Ishikawa (cell line): Measurements from ENCODE around the gene SPIN2B.

ENCODE experiments used
- CEBPB ChIP-seq: IDR thresholded peaks from 2 replicates; pipeline ENCODE4 v1.6.1; 2012
- CREB1 ChIP-seq: IDR thresholded peaks from 2 replicates; pipeline ENCODE4 v1.6.1; 2012; ENCODE audit warnings: low read depth
- EGR1 ChIP-seq: IDR thresholded peaks from 2 replicates; pipeline ENCODE4 v1.6.1; 2012
- EP300 ChIP-seq: IDR thresholded peaks from 2 replicates; pipeline ENCODE4 v1.6.1; 2012; ENCODE audit warnings: borderline replicate concordance
- FOXM1 ChIP-seq: IDR thresholded peaks from 2 replicates; pipeline ENCODE4 v1.6.1; 2012; ENCODE audit warnings: low read depth, borderline replicate concordance
- NFIC ChIP-seq: IDR thresholded peaks from 2 replicates; pipeline ENCODE4 v1.6.1; 2012
- RAD21 ChIP-seq: IDR thresholded peaks from 2 replicates; pipeline ENCODE4 v1.6.1; 2012; ENCODE audit warnings: low read depth
- TAF1 ChIP-seq: IDR thresholded peaks from 2 replicates; pipeline ENCODE4 v1.6.1; 2012; ENCODE audit warnings: low read depth, mild to moderate bottlenecking
- TCF12 ChIP-seq: IDR thresholded peaks from 2 replicates; pipeline ENCODE4 v1.6.1; 2012; ENCODE audit warnings: low read depth
- TEAD4 ChIP-seq: IDR thresholded peaks from 2 replicates; pipeline ENCODE4 v1.6.1; 2012
- YY1 ChIP-seq: IDR thresholded peaks from 2 replicates; pipeline ENCODE4 v1.6.1; 2012; ENCODE audit warnings: low read depth
- ZBTB7A ChIP-seq: IDR thresholded peaks from 2 replicates; pipeline ENCODE4 v1.6.1; 2012; ENCODE audit warnings: low read depth
- TF ChIP-seq, protein P1 (sequence below): IDR thresholded peaks from 2 replicates; pipeline ENCODE4 v1.6.1; 2012; ENCODE audit warnings: low read depth, mild to moderate bottlenecking
- TF ChIP-seq, protein P2 (sequence below): IDR thresholded peaks from 2 replicates; pipeline ENCODE4 v1.6.1; 2012
- TF ChIP-seq, protein P3 (sequence below): IDR thresholded peaks from 2 replicates; pipeline ENCODE4 v1.6.1; 2012

SPIN2B gene

DNA sequence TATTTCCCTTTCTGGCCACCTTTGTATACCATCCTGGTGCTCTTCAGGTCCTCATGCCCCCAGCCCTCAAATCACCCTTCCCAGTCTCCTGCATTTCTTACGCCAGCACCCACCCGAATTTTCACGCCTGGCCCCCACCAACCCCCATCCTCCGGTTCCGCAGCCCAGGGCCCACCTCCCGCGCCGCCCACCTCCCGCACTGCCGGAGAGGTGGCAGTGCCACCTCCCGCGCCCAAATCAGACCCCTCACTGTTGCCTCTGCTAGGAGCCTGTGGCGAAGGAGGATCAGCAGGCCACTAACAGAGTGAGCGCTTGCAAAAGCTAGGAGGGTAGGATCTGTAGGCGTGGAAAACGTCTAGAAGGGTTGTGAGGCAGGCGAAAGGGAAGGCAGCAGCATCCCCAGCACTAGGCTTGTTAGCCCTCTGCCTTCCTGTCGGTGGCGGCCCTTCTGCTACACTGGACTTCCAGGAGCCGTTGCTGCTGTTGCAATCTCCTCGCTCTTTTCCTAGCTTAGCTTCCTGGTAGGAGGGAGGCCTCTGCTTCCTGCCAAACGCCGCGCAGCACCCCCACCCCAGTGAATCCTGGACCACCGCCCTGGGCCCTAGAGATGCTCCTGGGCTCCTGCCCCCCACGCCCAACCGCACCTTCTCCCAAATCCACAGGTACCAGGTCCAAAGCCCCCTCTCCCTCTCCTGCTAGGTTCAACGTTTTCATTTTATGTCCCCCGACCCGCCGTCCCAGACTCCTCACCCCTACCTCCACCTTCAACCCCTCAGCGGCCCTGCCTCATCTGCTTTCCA, 51.0 kb downstream of the SPIN2B start:
- TF ChIP-seq TCF12, result no peak
- no peak for TF ChIP-seq TEAD4
- no peak for TF ChIP-seq YY1
- TF ChIP-seq CEBPB, result no peak
- TF ChIP-seq, protein P1, sequence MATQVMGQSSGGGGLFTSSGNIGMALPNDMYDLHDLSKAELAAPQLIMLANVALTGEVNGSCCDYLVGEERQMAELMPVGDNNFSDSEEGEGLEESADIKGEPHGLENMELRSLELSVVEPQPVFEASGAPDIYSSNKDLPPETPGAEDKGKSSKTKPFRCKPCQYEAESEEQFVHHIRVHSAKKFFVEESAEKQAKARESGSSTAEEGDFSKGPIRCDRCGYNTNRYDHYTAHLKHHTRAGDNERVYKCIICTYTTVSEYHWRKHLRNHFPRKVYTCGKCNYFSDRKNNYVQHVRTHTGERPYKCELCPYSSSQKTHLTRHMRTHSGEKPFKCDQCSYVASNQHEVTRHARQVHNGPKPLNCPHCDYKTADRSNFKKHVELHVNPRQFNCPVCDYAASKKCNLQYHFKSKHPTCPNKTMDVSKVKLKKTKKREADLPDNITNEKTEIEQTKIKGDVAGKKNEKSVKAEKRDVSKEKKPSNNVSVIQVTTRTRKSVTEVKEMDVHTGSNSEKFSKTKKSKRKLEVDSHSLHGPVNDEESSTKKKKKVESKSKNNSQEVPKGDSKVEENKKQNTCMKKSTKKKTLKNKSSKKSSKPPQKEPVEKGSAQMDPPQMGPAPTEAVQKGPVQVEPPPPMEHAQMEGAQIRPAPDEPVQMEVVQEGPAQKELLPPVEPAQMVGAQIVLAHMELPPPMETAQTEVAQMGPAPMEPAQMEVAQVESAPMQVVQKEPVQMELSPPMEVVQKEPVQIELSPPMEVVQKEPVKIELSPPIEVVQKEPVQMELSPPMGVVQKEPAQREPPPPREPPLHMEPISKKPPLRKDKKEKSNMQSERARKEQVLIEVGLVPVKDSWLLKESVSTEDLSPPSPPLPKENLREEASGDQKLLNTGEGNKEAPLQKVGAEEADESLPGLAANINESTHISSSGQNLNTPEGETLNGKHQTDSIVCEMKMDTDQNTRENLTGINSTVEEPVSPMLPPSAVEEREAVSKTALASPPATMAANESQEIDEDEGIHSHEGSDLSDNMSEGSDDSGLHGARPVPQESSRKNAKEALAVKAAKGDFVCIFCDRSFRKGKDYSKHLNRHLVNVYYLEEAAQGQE, result no peak
- TF ChIP-seq FOXM1, result no peak
- TF ChIP-seq CREB1, result no peak
- TF ChIP-seq, protein P2, sequence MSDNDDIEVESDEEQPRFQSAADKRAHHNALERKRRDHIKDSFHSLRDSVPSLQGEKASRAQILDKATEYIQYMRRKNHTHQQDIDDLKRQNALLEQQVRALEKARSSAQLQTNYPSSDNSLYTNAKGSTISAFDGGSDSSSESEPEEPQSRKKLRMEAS, result no peak
- TF ChIP-seq ZBTB7A, result no peak
- TF ChIP-seq, protein P3, sequence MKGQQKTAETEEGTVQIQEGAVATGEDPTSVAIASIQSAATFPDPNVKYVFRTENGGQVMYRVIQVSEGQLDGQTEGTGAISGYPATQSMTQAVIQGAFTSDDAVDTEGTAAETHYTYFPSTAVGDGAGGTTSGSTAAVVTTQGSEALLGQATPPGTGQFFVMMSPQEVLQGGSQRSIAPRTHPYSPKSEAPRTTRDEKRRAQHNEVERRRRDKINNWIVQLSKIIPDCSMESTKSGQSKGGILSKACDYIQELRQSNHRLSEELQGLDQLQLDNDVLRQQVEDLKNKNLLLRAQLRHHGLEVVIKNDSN, result no peak
- no peak for TF ChIP-seq RAD21
- TF ChIP-seq TAF1, result no peak
- TF ChIP-seq EGR1, result no peak
- TF ChIP-seq NFIC, result no peak
- TF ChIP-seq EP300, result no peak
